ENCODE data around the gene MAPK8IP2. TPM values are rescaled to one million over a fixed set of nuclear protein-coding genes. Genes with fewer than 3 reads are reported as not detected.

Gene MAPK8IP2
- polyA plus RNA-seq, 1 experiment: 0.39 TPM

DNA sequence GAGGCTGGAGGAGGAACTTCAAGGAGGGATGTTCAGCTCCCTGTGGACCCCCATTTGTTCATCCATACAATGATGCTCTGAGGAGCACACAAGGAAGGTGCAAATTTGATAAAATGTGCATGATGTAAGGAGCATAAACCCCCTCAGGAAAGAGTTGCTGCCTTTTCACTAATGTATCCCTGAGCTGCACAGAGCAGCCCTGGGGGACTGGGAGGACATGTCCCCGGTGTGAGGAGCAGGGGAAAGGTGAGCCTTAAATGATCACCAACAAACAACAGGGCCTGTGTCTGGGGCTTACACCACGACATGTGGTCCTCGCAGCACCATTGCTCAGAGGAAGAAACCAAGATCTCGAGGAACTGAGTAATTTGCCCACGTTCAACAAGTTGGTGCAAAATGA is 3.5 kb upstream of the MAPK8IP2 start:
- POLR2A ChIA-PET: no interaction called here
- TF ChIP-seq, protein P1, sequence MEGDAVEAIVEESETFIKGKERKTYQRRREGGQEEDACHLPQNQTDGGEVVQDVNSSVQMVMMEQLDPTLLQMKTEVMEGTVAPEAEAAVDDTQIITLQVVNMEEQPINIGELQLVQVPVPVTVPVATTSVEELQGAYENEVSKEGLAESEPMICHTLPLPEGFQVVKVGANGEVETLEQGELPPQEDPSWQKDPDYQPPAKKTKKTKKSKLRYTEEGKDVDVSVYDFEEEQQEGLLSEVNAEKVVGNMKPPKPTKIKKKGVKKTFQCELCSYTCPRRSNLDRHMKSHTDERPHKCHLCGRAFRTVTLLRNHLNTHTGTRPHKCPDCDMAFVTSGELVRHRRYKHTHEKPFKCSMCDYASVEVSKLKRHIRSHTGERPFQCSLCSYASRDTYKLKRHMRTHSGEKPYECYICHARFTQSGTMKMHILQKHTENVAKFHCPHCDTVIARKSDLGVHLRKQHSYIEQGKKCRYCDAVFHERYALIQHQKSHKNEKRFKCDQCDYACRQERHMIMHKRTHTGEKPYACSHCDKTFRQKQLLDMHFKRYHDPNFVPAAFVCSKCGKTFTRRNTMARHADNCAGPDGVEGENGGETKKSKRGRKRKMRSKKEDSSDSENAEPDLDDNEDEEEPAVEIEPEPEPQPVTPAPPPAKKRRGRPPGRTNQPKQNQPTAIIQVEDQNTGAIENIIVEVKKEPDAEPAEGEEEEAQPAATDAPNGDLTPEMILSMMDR (IDR thresholded peaks at IDR 0.05; ENCODE audit: insufficient read depth, low read depth, low read length): no peak
- CTCF ChIA-PET: no interaction called here
- no peak for DNase-seq (ENCODE audit: low read depth)
- no peak overlapping the region for H3K4me3 ChIP-seq (ENCODE audit: low read depth, low read length)
- no peaks in the 10 kb centered on the region for H3K36me3 ChIP-seq (ENCODE audit: control insufficient read depth, insufficient read depth, low read length)
- peaks cover 10% of the 10 kb centered on the region for H3K27me3 ChIP-seq (ENCODE audit: control insufficient read depth, insufficient read depth, low read length)

DNA sequence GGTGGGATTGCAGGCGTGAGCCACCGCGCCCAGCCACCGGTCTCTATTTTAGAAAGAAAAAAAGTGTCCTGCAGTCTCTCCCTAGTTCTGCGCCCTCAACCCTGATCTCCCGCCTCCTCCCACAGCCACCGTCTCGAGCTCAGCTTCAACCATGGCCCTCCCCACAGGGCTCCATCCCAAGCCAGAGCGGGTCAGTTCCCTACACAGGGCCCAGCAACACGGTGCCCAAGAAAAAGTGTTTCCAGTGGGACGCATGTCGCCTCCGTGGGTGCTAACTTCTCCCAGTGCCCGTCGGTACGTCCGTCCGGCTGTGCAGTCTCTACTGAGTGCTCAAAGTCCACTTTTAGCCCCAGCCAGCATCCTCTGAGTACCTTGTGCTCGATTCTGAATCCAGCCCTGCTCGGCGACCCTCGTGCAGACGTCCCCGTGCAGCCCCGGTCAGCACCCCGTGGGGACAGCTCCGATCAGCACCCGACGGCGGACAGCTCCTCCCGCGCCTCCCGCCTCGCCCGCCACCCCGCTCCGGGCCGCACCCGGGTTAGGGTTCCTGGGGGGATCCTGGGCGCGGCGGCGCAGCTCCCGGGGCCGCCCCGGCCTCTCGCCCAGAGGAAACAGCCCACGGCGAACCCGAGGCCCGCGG is 657 bp upstream of the MAPK8IP2 start:
- ChIA-PET POLR2A (interaction anchor here (0.7 kb wide), 1 partner anchor 116 kb away, joined by 3 read pairs; no protein-coding TSS in a partner anchor), CTCF (interaction anchor here (0.6 to 0.7 kb wide), 2 partner anchors 17 to 28 kb away, joined by 3 read pairs; partner anchors contain the start of gene ARSA)
- DNase-seq (ENCODE audit: low read depth): no peak
- Histone ChIP-seq H3K27me3 (ENCODE audit: control insufficient read depth, insufficient read depth, low read length) (peaks cover 29% of the 10 kb centered on the region), H3K36me3 (ENCODE audit: control insufficient read depth, insufficient read depth, low read length) (no peaks in the 10 kb centered on the region), H3K4me3 (ENCODE audit: low read depth, low read length) (peak overlapping the region; percentile 26)
- TF ChIP-seq, protein P1 (IDR thresholded peaks at IDR 0.05; ENCODE audit: insufficient read depth, low read depth, low read length): no peak

DNA sequence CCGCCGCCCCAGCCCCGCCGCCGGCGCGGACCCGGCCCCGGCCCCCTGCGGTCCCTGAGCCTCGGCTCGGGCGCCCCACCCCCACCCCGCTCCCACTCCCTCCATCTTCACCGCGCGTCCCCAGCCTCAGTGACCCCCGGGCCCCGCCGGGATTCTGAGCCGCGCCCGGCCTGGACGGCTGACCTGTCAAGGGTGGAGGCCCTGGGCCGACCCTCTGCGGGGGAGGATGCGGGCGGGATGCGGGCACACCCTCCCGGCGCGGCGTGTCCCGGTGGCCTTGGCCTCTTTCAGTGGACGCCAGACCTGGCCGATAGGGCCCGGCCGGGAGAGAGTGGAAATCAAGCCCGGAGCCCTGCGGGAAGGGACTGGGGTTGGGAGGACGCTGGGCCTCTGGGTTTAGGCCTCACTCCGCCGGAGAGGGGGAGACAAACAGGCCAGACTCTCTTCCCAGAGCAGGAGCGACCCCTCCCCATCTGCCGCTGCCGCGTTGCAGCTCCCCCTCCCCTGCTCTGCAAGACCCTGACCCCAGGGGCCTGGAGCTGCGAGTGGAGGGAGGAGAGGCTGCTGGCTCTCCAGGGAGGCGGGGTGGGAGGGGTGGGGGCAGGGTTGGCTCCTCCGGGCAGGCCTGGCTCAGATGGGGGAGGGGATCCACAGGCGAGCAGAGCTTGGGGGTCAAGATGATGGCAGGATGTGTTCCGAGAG is 525 bp downstream of the MAPK8IP2 start:
- no peak for DNase-seq (ENCODE audit: low read depth)
- Histone ChIP-seq H3K4me3 (ENCODE audit: low read depth, low read length) (peak overlapping the region; percentile 26), H3K27me3 (ENCODE audit: control insufficient read depth, insufficient read depth, low read length) (peaks cover 32% of the 10 kb centered on the region), H3K36me3 (ENCODE audit: control insufficient read depth, insufficient read depth, low read length) (no peaks in the 10 kb centered on the region)
- POLR2A ChIA-PET: no interaction called here
- CTCF ChIA-PET: interaction anchor here (0.9 to 1.9 kb wide), 3 partner anchors 11 to 33 kb away, joined by 3 to 10 read pairs (median 5); no protein-coding TSS in a partner anchor
- TF ChIP-seq, protein P1 (IDR thresholded peaks at IDR 0.05; ENCODE audit: insufficient read depth, low read depth, low read length): no peak

GRCh38 chr22:50601669-50602337 is 1.2 kb downstream of the MAPK8IP2 start:
- H3K4me3 ChIP-seq (ENCODE audit: low read depth, low read length): no peak overlapping the region
- no peaks in the 10 kb centered on the region for H3K36me3 ChIP-seq (ENCODE audit: control insufficient read depth, insufficient read depth, low read length)
- ChIA-PET POLR2A (no interaction called here), CTCF (interaction anchor here (0.9 to 1.9 kb wide), 3 partner anchors 10 to 33 kb away, joined by 3 to 10 read pairs (median 5); no protein-coding TSS in a partner anchor)
- peaks cover 32% of the 10 kb centered on the region for H3K27me3 ChIP-seq (ENCODE audit: control insufficient read depth, insufficient read depth, low read length)
- TF ChIP-seq, protein P1 (IDR thresholded peaks at IDR 0.05; ENCODE audit: insufficient read depth, low read depth, low read length): no peak
- no peak for DNase-seq (ENCODE audit: low read depth)

DNA sequence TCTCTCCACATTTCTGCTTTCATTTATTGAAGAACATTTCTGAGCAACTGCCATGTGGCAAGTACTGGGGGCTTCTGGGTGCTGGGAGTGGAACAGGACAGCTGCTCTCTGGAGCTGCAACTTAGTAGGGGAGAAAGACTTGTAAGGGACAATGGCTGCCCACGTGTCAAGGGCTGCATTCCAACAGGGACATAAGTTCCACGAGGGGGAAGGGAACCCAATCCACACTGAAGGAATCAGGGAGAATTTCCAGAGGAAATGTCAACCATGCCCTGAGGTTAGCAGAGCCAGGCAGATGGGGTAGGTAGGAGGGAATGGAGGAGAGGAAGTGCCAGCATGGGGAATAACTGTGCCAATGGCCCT is 1.7 kb downstream of the MAPK8IP2 start:
- no peak for DNase-seq (ENCODE audit: low read depth)
- ChIA-PET POLR2A (no interaction called here), CTCF (interaction anchor here (0.9 to 1.9 kb wide), 3 partner anchors 10 to 32 kb away, joined by 3 to 10 read pairs (median 5); no protein-coding TSS in a partner anchor)
- TF ChIP-seq, protein P1 (IDR thresholded peaks at IDR 0.05; ENCODE audit: insufficient read depth, low read depth, low read length): no peak
- peaks cover 34% of the 10 kb centered on the region for H3K27me3 ChIP-seq (ENCODE audit: control insufficient read depth, insufficient read depth, low read length)
- no peaks in the 10 kb centered on the region for H3K36me3 ChIP-seq (ENCODE audit: control insufficient read depth, insufficient read depth, low read length)
- no peak overlapping the region for H3K4me3 ChIP-seq (ENCODE audit: low read depth, low read length)

All from BJ (cell line).